ENCODE data around the gene TTC8. TPM values are rescaled to one million over a fixed set of nuclear protein-coding genes. Genes with fewer than 3 reads are reported as not detected.

Gene TTC8
- total RNA-seq, 4 donors from 2014 or later, result 11.3 to 31.9 (median 19.6) TPM

- Histone ChIP-seq H3K27ac (no peak overlapping the region), H3K36me3 (no peaks in the 10 kb centered on the region), H3K9me3 (no peaks in the 10 kb centered on the region), H3K27me3 (no peaks in the 10 kb centered on the region), H3K4me3 (no peak overlapping the region), H3K4me1 (peaks cover 0 to 21% (median 3%) of the 10 kb centered on the region in 4 donors)
- no peak for DNase-seq (ENCODE audit: low spot score in 2 of 2)
- no peak for TF ChIP-seq CTCF (IDR thresholded peaks at IDR 0.05)
- no peak for TF ChIP-seq POLR2A (IDR thresholded peaks at IDR 0.05)
- no peak for TF ChIP-seq EP300 (IDR thresholded peaks at IDR 0.05)
- WGBS, 2 donors, result 73 to 76% methylated on average over 5 of the region's 5 CpGs
These were observed 33.8 kb upstream of the TTC8 start for GRCh38 chr14:88790501-88791251.

- H3K4me1 ChIP-seq, result peaks cover 0 to 21% (median 3%) of the 10 kb centered on the region in 4 donors
- no peaks in the 10 kb centered on the region for H3K27me3 ChIP-seq
- H3K4me3 ChIP-seq, result no peak overlapping the region
- H3K9me3 ChIP-seq, result no peaks in the 10 kb centered on the region
- 50 to 54% methylated on average over 3 of the region's 3 CpGs for WGBS, 2 donors
- H3K36me3 ChIP-seq, result no peaks in the 10 kb centered on the region
- TF ChIP-seq POLR2A (IDR thresholded peaks at IDR 0.05) (no peak), CTCF (IDR thresholded peaks at IDR 0.05) (no peak), EP300 (IDR thresholded peaks at IDR 0.05) (no peak)
- H3K27ac ChIP-seq, result no peak overlapping the region
- DNase-seq (ENCODE audit: low spot score in 2 of 2), result no peak
These were observed 33.2 kb upstream of the TTC8 start for GRCh38 chr14:88791252-88791621.

DNA sequence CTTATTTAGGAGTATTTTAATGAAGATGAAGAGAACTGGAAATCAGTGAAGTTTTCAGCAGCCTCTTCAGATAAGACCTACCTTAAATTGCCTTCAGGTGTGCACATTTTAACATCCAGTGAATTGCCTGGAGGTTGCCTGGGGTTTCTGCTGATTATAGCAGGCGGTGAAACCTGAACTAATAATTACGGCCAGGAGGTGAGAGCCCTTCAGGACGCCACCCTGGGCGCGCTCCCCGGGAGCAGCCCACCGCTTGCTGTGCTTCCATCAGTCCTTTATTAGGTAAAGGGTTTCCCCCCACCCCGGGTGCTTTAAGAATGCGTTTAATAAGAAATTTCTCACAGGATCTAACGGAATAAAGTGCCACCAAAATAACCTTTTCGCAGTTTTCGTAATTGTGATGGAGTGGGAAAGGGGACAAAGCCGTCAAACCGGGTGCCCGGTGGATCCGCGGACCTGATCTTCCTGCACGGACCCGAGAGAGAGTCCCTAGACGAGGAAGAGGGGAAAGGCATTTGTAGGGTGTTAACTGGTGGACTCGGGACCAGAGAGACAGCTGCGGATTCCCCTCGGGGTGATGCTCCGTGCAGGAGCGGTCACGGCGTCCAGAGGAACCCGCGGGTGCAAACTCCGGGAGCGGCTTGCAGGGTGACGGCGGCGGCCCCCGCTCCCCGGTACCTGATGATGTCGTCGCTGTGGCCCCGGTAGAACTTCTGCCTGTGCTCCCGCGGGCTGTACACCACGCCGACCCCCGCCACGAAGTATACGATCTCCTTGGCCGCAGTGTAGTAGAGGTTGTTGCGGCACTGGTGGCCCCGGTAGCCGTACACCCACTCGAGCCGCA is 32.6 kb upstream of the TTC8 start:
- Histone ChIP-seq H3K27ac (peak overlapping the region in 3 of 4 donors; percentile 24 to 72 (median 61)), H3K4me1 (peaks cover 0 to 21% (median 3%) of the 10 kb centered on the region in 4 donors), H3K9me3 (no peaks in the 10 kb centered on the region), H3K4me3 (peak overlapping the region; percentile 49 to 76 (median 60)), H3K27me3 (no peaks in the 10 kb centered on the region), H3K36me3 (no peaks in the 10 kb centered on the region)
- TF ChIP-seq EP300 (IDR thresholded peaks at IDR 0.05), result no peak
- no peak for TF ChIP-seq POLR2A (IDR thresholded peaks at IDR 0.05)
- TF ChIP-seq CTCF (IDR thresholded peaks at IDR 0.05), result no peak
- WGBS, 2 donors, result 3 to 5% methylated on average over 24 to 49 of the region's 52 CpGs
- DNase-seq (ENCODE audit: low spot score in 2 of 2), result no peak

DNA sequence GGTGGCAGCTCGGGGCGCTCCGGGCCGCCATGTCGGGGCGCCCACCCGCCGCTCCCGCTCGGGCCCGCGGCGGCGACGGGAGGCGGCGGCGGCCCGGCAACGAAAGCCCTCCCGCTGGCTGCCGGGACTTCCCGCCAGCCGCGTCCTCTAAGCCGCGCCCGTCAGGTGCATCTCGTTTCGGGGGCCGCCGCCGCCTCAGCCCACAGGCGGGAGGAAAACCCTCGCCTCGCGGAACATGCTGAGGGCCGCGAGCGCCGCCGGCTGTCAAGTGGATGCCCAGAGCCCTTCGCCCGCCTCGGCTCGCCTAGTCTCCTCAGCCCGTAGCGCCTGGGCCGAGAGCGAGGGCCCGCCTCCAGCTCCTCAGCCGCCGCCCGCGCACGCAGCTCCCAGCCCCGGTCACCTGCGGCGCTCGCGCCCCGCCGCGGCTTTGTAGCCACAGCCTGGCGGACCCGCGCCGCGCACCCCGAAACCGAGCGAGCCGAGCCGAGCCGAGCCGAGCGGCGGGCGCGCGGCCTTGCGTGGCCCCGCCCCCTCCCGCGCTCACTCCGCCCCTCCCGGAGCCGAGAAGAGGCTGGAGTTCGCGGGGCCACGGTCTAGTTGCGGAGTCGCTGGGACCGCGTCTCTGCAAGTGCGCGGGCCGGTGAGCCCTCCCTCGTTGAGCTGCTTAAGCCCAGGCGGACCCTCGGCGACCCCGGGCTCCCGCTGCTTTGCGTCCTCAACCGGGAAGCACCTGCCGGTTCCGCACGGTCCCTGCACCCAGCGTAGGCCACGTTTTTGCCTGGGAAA is 31.8 kb upstream of the TTC8 start, which contains the start of gene EML5:
Gene EML5 (minus strand): TSS at position 481 of the 786 bp plus-strand sequence. CDS start 450 bp downstream, at position 31.
- H3K27ac ChIP-seq, result peak within 1 kb of the TSS; percentile 24 to 74 (median 66)
- no peak for TF ChIP-seq EP300 (IDR thresholded peaks at IDR 0.05)
- TF ChIP-seq POLR2A (IDR thresholded peaks at IDR 0.05), result peak in 1 of 2 donors; percentile 39
- TF ChIP-seq CTCF (IDR thresholded peaks at IDR 0.05), result peak; percentile 9 to 68 (median 32)
- H3K4me1 ChIP-seq, result peaks cover 0 to 21% (median 3%) of the 10 kb centered on the region in 4 donors
- no peaks in the 10 kb centered on the region for H3K27me3 ChIP-seq
- H3K4me3 ChIP-seq, result peak within 1 kb of the TSS; percentile 49 to 76 (median 60)
- no peaks in the 10 kb centered on the region for H3K36me3 ChIP-seq
- 0 to 1% methylated on average over 10 to 63 of the region's 111 CpGs for WGBS, 2 donors
- no peaks in the 10 kb centered on the region for H3K9me3 ChIP-seq
- peak; percentile 50 to 51 for DNase-seq (ENCODE audit: low spot score in 2 of 2)
